Measurements from ENCODE around the gene CCNT2.

The CCNT2 gene

DNA sequence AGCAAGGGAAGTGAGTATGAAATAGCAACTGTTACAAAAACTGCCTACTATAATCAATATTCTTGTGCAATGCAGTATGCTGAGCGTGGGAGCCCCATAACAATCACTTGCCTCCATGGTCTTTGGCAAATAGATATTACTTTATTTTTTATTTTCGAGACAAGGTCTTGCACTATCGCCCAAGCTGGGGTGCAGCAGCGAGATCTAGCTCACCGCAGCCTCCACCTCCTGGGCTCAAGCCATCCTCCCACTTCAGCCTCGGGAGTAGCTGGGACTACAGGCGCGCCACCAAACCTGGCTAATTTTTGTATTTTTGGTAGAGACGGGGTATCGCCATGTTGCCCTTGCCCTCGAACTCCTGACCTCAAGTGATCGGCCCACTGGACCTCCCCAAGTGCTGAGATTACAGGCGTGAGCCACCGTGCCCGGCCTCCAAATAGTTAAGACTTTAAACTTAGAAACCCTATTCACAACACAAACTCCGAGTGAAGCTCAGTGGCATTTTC is 1.2 kb upstream of the CCNT2 start:
- no peaks in the 10 kb centered on the region for H3K4me1 ChIP-seq
- no peak for DNase-seq
- TF ChIP-seq, protein P1, sequence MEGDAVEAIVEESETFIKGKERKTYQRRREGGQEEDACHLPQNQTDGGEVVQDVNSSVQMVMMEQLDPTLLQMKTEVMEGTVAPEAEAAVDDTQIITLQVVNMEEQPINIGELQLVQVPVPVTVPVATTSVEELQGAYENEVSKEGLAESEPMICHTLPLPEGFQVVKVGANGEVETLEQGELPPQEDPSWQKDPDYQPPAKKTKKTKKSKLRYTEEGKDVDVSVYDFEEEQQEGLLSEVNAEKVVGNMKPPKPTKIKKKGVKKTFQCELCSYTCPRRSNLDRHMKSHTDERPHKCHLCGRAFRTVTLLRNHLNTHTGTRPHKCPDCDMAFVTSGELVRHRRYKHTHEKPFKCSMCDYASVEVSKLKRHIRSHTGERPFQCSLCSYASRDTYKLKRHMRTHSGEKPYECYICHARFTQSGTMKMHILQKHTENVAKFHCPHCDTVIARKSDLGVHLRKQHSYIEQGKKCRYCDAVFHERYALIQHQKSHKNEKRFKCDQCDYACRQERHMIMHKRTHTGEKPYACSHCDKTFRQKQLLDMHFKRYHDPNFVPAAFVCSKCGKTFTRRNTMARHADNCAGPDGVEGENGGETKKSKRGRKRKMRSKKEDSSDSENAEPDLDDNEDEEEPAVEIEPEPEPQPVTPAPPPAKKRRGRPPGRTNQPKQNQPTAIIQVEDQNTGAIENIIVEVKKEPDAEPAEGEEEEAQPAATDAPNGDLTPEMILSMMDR (IDR thresholded peaks at IDR 0.05; ENCODE audit: low read depth, low read length), result no peak
- H3K36me3 ChIP-seq, result no peaks in the 10 kb centered on the region
- H3K27me3 ChIP-seq, result no peaks in the 10 kb centered on the region
- no peaks in the 10 kb centered on the region for H3K9me3 ChIP-seq
- H3K4me3 ChIP-seq (ENCODE audit: low read depth, low read length), result peak overlapping the region; percentile 72

DNA sequence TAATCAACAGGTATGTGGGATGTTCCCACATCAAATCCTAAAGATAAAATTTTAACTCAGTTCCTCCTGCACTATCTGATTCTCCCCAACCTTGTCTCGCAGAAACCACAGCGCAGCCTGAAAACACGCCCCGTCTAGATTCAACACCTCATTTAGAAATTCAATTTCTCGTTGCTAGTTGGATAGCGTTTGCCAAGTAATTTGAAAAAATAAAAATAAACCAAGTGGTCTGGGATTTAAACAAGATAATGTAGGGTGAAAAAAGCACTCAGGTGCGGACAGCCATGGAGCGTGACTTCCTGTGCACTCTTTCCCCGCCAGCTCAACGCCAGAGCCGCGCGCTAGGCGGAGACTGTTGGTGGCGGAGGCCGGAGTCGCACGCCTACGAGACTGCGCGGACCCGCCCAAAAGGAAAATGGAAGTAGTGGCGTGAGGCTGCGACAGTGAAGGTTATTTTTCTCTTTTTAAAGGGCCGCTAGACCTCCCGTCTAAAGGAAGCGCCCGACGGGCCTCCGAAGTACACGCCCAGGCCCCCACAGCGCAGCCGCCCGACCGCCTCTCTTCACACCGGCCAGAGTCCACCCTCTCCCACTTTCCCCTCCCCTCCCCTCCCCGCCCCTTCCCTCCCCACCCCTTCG is 615 bp upstream of the CCNT2 start:
- Histone ChIP-seq H3K36me3 (no peaks in the 10 kb centered on the region), H3K4me1 (no peaks in the 10 kb centered on the region), H3K4me3 (ENCODE audit: low read depth, low read length) (peak overlapping the region; percentile 72), H3K9me3 (no peaks in the 10 kb centered on the region), H3K27me3 (no peaks in the 10 kb centered on the region)
- TF ChIP-seq, protein P1 (IDR thresholded peaks at IDR 0.05; ENCODE audit: low read depth, low read length), result no peak
- no peak for DNase-seq

DNA sequence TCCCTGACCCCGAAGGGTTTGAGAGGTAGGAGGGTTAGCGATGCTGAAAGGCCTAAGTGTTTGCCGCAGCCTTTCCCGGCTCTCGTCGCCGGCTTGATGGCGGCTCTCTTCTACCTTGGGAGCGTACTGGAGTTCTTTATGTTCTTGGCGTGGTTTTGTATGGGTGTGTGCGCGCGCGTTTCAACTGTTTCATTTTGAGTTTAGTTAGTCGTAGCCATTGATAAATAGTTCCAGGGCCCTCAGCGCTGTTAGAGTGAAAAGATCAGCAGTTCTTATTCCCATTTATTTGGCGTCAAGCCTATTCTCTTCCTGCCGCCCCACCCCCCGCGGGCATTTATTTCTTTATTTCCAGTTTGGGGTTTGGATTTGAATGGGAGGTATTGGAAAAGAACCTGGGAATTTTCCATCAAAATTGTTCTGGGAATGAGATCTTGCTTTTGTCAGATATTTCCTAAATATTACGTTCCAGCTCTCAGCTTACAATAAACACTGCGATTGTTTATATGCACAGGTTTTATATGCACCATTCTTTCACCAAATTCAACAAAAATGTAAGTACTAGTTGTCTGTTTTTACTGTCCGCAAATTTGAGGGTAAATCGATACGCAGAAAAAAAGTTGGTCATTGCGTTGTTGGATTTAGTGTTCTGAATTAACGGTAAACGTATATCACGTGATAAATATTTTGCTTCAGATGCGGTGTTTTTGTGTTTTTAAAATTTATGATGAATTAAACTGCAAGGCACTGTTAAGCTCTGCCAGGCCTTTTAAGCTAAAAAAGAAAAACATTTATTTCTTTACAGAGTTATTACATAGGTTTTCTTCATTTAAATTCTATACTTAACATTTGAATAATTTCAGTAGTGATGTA is 954 bp downstream of the CCNT2 start:
- Histone ChIP-seq H3K4me3 (ENCODE audit: low read depth, low read length) (peak overlapping the region; percentile 72), H3K4me1 (no peaks in the 10 kb centered on the region), H3K36me3 (no peaks in the 10 kb centered on the region), H3K27me3 (no peaks in the 10 kb centered on the region), H3K9me3 (no peaks in the 10 kb centered on the region)
- DNase-seq, result no peak
- TF ChIP-seq, protein P1 (IDR thresholded peaks at IDR 0.05; ENCODE audit: low read depth, low read length), result no peak

DNA sequence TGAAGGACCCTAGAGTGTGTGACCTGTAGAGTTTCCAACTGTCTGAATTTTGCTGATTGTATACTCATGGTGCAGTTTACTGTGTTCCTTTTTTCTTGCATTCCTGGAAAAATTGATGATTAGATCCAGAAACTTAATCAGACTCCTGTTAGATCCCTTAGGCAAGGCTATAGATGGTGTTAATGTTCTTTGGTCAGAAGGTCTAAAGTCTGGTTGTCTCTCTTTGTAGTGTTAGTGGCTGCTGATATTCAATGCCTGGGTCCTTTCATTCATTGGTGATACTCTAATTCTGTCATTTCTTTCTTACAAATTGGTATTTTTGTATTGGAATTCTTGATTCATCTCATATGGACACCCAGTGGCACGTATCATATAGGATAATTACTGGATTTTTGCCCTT is 6.3 kb downstream of the CCNT2 start:
- DNase-seq, result no peak
- no peaks in the 10 kb centered on the region for H3K36me3 ChIP-seq
- H3K4me3 ChIP-seq (ENCODE audit: low read depth, low read length), result no peak overlapping the region
- no peaks in the 10 kb centered on the region for H3K4me1 ChIP-seq
- TF ChIP-seq, protein P1 (IDR thresholded peaks at IDR 0.05; ENCODE audit: low read depth, low read length), result no peak
- no peaks in the 10 kb centered on the region for H3K9me3 ChIP-seq
- no peaks in the 10 kb centered on the region for H3K27me3 ChIP-seq

DNA sequence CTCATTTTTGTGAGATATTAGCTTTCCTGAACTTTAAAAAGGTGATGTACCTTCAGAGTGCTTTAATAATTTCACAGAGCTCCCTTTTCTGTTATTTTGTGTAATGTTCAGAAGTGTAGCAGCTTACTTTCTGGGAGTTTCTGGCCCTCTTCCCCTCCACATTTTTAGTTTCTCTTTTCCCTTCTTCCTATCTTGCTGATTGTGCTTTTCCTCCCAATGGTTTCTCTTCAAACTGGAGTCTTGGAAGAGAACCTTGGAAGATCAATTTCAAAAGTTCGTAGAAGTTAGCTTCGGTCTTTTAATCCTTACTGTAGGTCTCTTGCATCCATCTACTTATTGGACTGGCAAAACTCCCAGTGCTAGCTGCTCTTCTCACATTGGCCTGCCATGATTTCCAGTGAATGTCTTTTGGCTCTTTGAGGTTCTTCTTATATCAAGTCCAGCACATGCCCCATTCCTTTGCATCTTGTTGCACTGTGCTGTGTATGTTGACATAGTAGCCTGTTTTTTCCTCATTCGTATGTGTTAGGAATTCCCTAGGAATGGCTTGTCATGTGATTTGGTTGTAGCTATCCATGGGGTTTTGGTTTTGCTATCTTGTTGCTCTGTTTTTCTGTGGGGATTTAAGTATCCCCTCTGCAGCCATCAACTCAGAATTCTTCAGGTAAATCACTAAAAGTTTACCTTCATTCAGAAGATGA is 7.8 kb downstream of the CCNT2 start:
- H3K36me3 ChIP-seq, result no peaks in the 10 kb centered on the region
- no peaks in the 10 kb centered on the region for H3K9me3 ChIP-seq
- H3K27me3 ChIP-seq, result no peaks in the 10 kb centered on the region
- no peak for DNase-seq
- H3K4me3 ChIP-seq (ENCODE audit: low read depth, low read length), result no peak overlapping the region
- no peaks in the 10 kb centered on the region for H3K4me1 ChIP-seq
- TF ChIP-seq, protein P1 (IDR thresholded peaks at IDR 0.05; ENCODE audit: low read depth, low read length), result no peak
